Tibial artery (tissue), 4 donors: ENCODE data around the gene ZNF77.
A peak's percentile ranks its signal among the peaks of the same experiment; 100 is the strongest.

Experiments used
- DNase-seq, 2 donors: peaks; one replicate each; pipeline ENCODE4 v3.0.0-alpha.2; 2019
- H3K27ac ChIP-seq, 2 donors: fragments of 200-600 bp; sonication (generic) in 1 of 2; 1 replicate in 1 of 2; 2 replicates in 1 of 2; pipeline ENCODE4 v1.5.1; 2018 to 2019; ENCODE audit warnings: mild to moderate bottlenecking in 1 of 2
- H3K27me3 ChIP-seq, 2 donors: fragments of 200-600 bp; sonication (generic) in 1 of 2; one replicate each; pipeline versions ENCODE4 v1.5.1 to v1.6.0; 2016 to 2019
- H3K36me3 ChIP-seq, 3 donors: fragments of 200-600 bp; sonication (generic) in 2 of 3; one replicate each; pipeline ENCODE4 v1.5.1; 2016 to 2019; ENCODE audit warnings: mild to moderate bottlenecking in 2 of 3
- H3K4me1 ChIP-seq, 4 donors: fragments of 200-600 bp; sonication (generic) in 2 of 4; 1 replicate in 3 of 4; 2 replicates in 1 of 4; pipeline ENCODE4 v1.5.1; 2016 to 2019
- H3K4me3 ChIP-seq, 2 donors: fragments of 200-600 bp; sonication (generic) in 1 of 2; 1 replicate in 1 of 2; 2 replicates in 1 of 2; pipeline ENCODE4 v1.5.1; 2018 to 2019; ENCODE audit warnings: mild to moderate bottlenecking in 2 of 2
- H3K9me3 ChIP-seq, 3 donors: fragments of 200-600 bp; sonication (generic) in 1 of 3; one replicate each; pipeline ENCODE4 v1.5.1; 2016 to 2019
- intact Hi-C: fragments of 100-400 bp; cut with DNase I; formaldehyde crosslinking; loops from one replicate; pipeline ENCODE4 v1.15.0; 2023; ENCODE audit warnings: low total_unique reads
- TF ChIP-seq, protein P1 (sequence below), 2 experiments: fragments of 200-600 bp in 1 of 2; fragments of 450-650 bp in 1 of 2; IDR thresholded peaks; one replicate each; pipeline ENCODE4 v1.5.1; 2017 to 2019; ENCODE audit warnings: antibody characterized with exemption in 2 of 2, mild to moderate bottlenecking in 1 of 2, moderate library complexity in 1 of 2

ZNF77 gene

GRCh38 chr19:2977001-2977745 lies 32.4 kb upstream of the ZNF77 start, which contains the start of gene TLE6:
Gene TLE6, plus strand, starts transcription at chr19:2977564. Its CDS starts 670 bp downstream, at chr19:2978234.
- intact Hi-C loops, result no loop called here
- Histone ChIP-seq H3K27ac (peak within 1 kb of the TSS in 1 of 2 donors; percentile 8), H3K9me3 (no peaks in the 10 kb centered on the region), H3K4me1 (peaks cover 6 to 55% (median 38%) of the 10 kb centered on the region in 4 donors), H3K27me3 (peaks cover 0 to 25% of the 10 kb centered on the region in 2 donors), H3K36me3 (no peaks in the 10 kb centered on the region), H3K4me3 (peak within 1 kb of the TSS; percentile 43 to 57)
- peak; percentile 93 to 96 for DNase-seq
- TF ChIP-seq, protein P1, sequence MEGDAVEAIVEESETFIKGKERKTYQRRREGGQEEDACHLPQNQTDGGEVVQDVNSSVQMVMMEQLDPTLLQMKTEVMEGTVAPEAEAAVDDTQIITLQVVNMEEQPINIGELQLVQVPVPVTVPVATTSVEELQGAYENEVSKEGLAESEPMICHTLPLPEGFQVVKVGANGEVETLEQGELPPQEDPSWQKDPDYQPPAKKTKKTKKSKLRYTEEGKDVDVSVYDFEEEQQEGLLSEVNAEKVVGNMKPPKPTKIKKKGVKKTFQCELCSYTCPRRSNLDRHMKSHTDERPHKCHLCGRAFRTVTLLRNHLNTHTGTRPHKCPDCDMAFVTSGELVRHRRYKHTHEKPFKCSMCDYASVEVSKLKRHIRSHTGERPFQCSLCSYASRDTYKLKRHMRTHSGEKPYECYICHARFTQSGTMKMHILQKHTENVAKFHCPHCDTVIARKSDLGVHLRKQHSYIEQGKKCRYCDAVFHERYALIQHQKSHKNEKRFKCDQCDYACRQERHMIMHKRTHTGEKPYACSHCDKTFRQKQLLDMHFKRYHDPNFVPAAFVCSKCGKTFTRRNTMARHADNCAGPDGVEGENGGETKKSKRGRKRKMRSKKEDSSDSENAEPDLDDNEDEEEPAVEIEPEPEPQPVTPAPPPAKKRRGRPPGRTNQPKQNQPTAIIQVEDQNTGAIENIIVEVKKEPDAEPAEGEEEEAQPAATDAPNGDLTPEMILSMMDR (IDR thresholded peaks at IDR 0.05), result no peak

- intact Hi-C loops, result no loop called here
- peak overlapping the region; percentile 43 to 57 for H3K4me3 ChIP-seq
- peaks cover 0 to 25% of the 10 kb centered on the region in 2 donors for H3K27me3 ChIP-seq
- DNase-seq, result no peak
- no peak overlapping the region for H3K27ac ChIP-seq
- H3K9me3 ChIP-seq, result no peaks in the 10 kb centered on the region
- H3K4me1 ChIP-seq, result peaks cover 6 to 57% (median 42%) of the 10 kb centered on the region in 4 donors
- TF ChIP-seq, protein P1 (IDR thresholded peaks at IDR 0.05), result no peak
- no peaks in the 10 kb centered on the region for H3K36me3 ChIP-seq
Measured at GRCh38 chr19:2976609-2977000, 31.8 kb upstream of the ZNF77 start.

- H3K27me3 ChIP-seq, result peaks cover 0 to 28% of the 10 kb centered on the region in 2 donors
- no peak overlapping the region for H3K4me3 ChIP-seq
- H3K36me3 ChIP-seq, result no peaks in the 10 kb centered on the region
- peak overlapping the region in 1 of 2 donors; percentile 13 for H3K27ac ChIP-seq
- peak; percentile 80 to 81 for DNase-seq
- intact Hi-C loops, result no loop called here
- H3K4me1 ChIP-seq, result peaks cover 6 to 65% (median 45%) of the 10 kb centered on the region in 4 donors
- no peaks in the 10 kb centered on the region for H3K9me3 ChIP-seq
- TF ChIP-seq, protein P1 (IDR thresholded peaks at IDR 0.05), result no peak
Measured at GRCh38 chr19:2974342-2975041, 29.7 kb upstream of the ZNF77 start.

DNA sequence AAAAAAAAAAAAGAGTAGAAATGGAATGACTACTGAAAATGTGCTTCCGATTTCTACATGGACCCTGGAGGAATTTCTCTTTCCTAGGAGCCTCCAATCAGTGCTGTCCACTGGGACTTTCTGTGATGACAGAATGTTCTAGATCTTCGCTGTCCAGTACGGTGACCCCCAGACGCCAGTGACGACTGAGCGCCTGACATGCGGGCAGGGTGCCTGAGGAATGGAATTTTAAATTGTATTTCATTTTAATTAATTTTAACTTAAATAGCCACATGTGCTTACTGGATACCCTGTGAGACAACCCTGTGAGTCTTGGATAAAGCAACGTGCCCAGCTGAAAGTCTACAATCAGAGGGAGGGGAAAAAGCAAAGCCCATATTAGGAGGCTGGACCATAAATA lies 28.5 kb upstream of the ZNF77 start:
- TF ChIP-seq, protein P1 (IDR thresholded peaks at IDR 0.05), result no peak
- Histone ChIP-seq H3K4me1 (peaks cover 6 to 74% (median 53%) of the 10 kb centered on the region in 4 donors), H3K36me3 (no peaks in the 10 kb centered on the region), H3K9me3 (no peaks in the 10 kb centered on the region), H3K27me3 (peaks cover 0 to 35% of the 10 kb centered on the region in 2 donors), H3K4me3 (no peak overlapping the region), H3K27ac (peak overlapping the region; percentile 10 to 44)
- intact Hi-C loops, result no loop called here
- peak; percentile 73 to 85 for DNase-seq

DNA sequence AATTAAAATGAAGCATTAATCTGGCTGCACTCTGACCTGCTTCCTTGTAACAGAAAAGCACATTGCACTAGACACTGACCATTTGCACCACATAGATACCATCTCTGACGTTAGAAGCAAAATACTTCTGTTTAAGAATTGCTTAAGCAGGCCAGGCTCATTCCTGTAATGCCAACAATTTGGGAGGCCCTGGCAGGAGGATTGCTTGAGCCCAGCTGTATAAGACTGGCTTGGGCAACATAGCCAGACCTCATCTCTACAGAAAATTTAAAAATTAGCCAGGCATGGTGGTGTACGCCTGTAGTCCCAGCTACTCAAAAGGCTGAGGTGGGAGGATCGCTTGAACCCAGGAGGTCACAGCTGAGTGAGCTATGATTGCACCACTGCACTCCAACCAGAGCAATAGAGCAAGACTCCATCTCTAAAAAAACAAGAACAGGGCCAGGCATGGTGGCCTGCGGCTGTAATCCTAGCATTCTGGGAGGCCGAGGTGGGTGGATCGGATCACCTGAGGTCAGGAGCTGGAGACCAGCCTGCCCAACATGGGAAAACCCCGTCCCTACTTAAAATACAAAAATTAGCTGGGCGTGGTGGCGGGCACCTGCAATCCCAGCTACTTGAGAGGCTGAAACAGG lies 25.5 kb upstream of the ZNF77 start:
- intact Hi-C loops, result no loop called here
- no peaks in the 10 kb centered on the region for H3K36me3 ChIP-seq
- TF ChIP-seq, protein P1 (IDR thresholded peaks at IDR 0.05), result no peak
- H3K27me3 ChIP-seq, result peaks cover 0 to 32% of the 10 kb centered on the region in 2 donors
- no peak overlapping the region for H3K4me3 ChIP-seq
- DNase-seq, result no peak
- H3K4me1 ChIP-seq, result peaks cover 0 to 51% (median 30%) of the 10 kb centered on the region in 4 donors
- no peak overlapping the region for H3K27ac ChIP-seq
- no peaks in the 10 kb centered on the region for H3K9me3 ChIP-seq
